K562 (cell line): ENCODE data around the gene PCNX3. TPM values are rescaled to one million over a fixed set of nuclear protein-coding genes. Genes with fewer than 3 reads are reported as not detected.

Experiments used
- BRD4 ChIP-seq: fragments of 200-600 bp; sonication (generic); IDR thresholded peaks from 2 replicates; pipeline ENCODE4 v1.6.1; 2017; ENCODE audit warnings: inconsistent platforms
- ETS1 ChIP-seq: conservative IDR thresholded peaks from 2 replicates; pipeline ENCODE4 v1.6.1; 2011; ENCODE audit warnings: low read depth, mild to moderate bottlenecking, low read length; ENCODE audit not compliant: control insufficient read depth
- KDM4B ChIP-seq, 2 experiments: fragments of 450-650 bp in 1 of 2; sonication (generic) in 1 of 2; IDR thresholded peaks; 2 replicates each; pipeline ENCODE4 v1.6.1; 2016 to 2017; ENCODE audit warnings: borderline replicate concordance in 2 of 2, antibody characterized with exemption in 1 of 2, low read depth in 1 of 2, mild to moderate bottlenecking in 1 of 2
- MTA1 ChIP-seq: fragments of 450-650 bp; IDR thresholded peaks from 2 replicates; pipeline ENCODE4 v1.6.1; 2017; ENCODE audit warnings: borderline replicate concordance
- NCOR1 ChIP-seq: fragments of 450-650 bp; IDR thresholded peaks from 2 replicates; pipeline ENCODE4 v1.6.1; 2016; ENCODE audit warnings: mild to moderate bottlenecking, moderate library complexity
- POLR2AphosphoS5 ChIP-seq: IDR thresholded peaks from 2 replicates; pipeline ENCODE4 v1.6.1; 2011; ENCODE audit warnings: mild to moderate bottlenecking, low read depth, low read length, moderate library complexity; ENCODE audit not compliant: control insufficient read depth, insufficient read depth
- RBM14 ChIP-seq: fragments of 200-400 bp; formaldehyde crosslinking; IDR thresholded peaks from 2 replicates; pipeline ENCODE4 v1.6.1; 2018; ENCODE audit warnings: low read depth, mild to moderate bottlenecking, low read length, moderate library complexity, borderline replicate concordance; ENCODE audit not compliant: insufficient read depth
- SIRT6 ChIP-seq: IDR thresholded peaks from one replicate; pipeline ENCODE4 v1.6.1; 2012; ENCODE audit warnings: low read depth, mild to moderate bottlenecking, control low read depth, inconsistent platforms, low read length, moderate library complexity
- STAT6 ChIP-seq: sonication (generic); formaldehyde crosslinking; IDR thresholded peaks from 2 replicates; pipeline ENCODE4 v1.8.1; 2023; ENCODE audit warnings: mild to moderate bottlenecking, missing genetic modification reagents
- TOE1 ChIP-seq, 2 experiments: fragments of 450-650 bp in 1 of 2; sonication (generic) in 1 of 2; formaldehyde crosslinking in 1 of 2; IDR thresholded peaks; 2 replicates each; pipeline versions ENCODE4 v1.7.1 to v1.8.0; 2016 to 2022; ENCODE audit warnings: borderline replicate concordance in 2 of 2, mild to moderate bottlenecking in 2 of 2, antibody characterized with exemption in 1 of 2, inconsistent platforms in 1 of 2, low read depth in 1 of 2, missing genetic modification reagents in 1 of 2, moderate library complexity in 1 of 2
- ZBTB40 ChIP-seq, 2 experiments: fragments of 450-650 bp in 1 of 2; sonication (generic) in 1 of 2; formaldehyde crosslinking in 1 of 2; IDR thresholded peaks; 2 replicates each; pipeline versions ENCODE4 v1.7.1 to v1.9.0; 2016 to 2022; ENCODE audit warnings: inconsistent platforms in 1 of 2, mild to moderate bottlenecking in 1 of 2, missing genetic modification reagents in 1 of 2
- polyA plus RNA-seq, 8 experiments: library from polyadenylated mRNA; depleted of rRNA in 4 of 8; stranded (reverse) in 5 of 8; unstranded in 3 of 8; fragments of >200 nt; fragmentation: Nextera tagmentation in 2 of 8; fragmentation: Illumina TruSeq in 1 of 8; extraction: Ambion mirVana in 2 of 8; extraction: Trizol in 1 of 8; gene quantifications; 2 replicates each; pipeline versions ENCODE4 v1.2.1 to v1.2.3, GENCODE V29; 2011 to 2014; ENCODE audit warnings: inconsistent platforms in 1 of 8, missing spikeins in 1 of 8
- total RNA-seq, 7 experiments: library from RNA; depleted of rRNA in 6 of 7; stranded (reverse); fragments of >200 nt in 6 of 7; fragmentation: Illumina TruSeq in 2 of 7; extraction: Trizol in 2 of 7; gene quantifications; 2 replicates each; pipeline versions ENCODE4 v1.2.1 to v1.2.3, GENCODE V29; 2011 to 2021; ENCODE audit warnings: low replicate concordance in 1 of 7

The PCNX3 gene
- total and polyA plus RNA-seq, 9 of the 15 experiments (the other 6 are each of a cell fraction or from before 2014, with no cell fraction given): 0.11 to 47.8 (median 12.8) TPM

GRCh38 chr11:65574811-65575567 lies 40.6 kb upstream of the PCNX3 start (continued):
- peak; percentile 45; the same call in 1 of the 2 replicates for TF ChIP-seq STAT6 (CRISPR knock-in tag)
- peak; percentile 92 for TF ChIP-seq NCOR1
- peak; percentile 61; the same call in 1 of the 2 replicates for TF ChIP-seq TOE1 (IDR thresholded peaks at IDR 0.05; ENCODE audit: borderline replicate concordance)
- no peak for TF ChIP-seq TOE1 (CRISPR knock-in tag; IDR thresholded peaks at IDR 0.05; ENCODE audit: borderline replicate concordance, low read depth)
- peak; percentile 66; the same call in 1 of the 2 replicates for TF ChIP-seq ETS1
- TF ChIP-seq ZBTB40 (IDR thresholded peaks at IDR 0.05): 0 out of 2 replicates have a peak, but pooled peaks have one; percentile 11
- TF ChIP-seq ZBTB40 (CRISPR knock-in tag; IDR thresholded peaks at IDR 0.05): no peak
- TF ChIP-seq MTA1: 0 out of 2 replicates have a peak, but pooled peaks have one; percentile 55
- no peak for TF ChIP-seq RBM14
- 0 out of 4 replicates have a peak, but pooled peaks of 1 of the 2 experiments have one; percentile 19 for TF ChIP-seq KDM4B (IDR thresholded peaks at IDR 0.05; ENCODE audit: borderline replicate concordance in 2 of 2, low read depth in 1 of 2)
- TF ChIP-seq SIRT6: no peak
- TF ChIP-seq POLR2AphosphoS5: peak; percentile 97
- TF ChIP-seq BRD4: peak; percentile 63; the same call in 1 of the 2 replicates
